HG02981 (cell line): ENCODE data around the gene BTK.

Experiments
- ATAC-seq: cut with Tn5 transposase; IDR thresholded peaks from one replicate; pipeline ENCODE4 v1.9.1; 2021; ENCODE audit warnings: mild to moderate bottlenecking, moderate library complexity; ENCODE audit not compliant: unreplicated experiment

Gene BTK

DNA sequence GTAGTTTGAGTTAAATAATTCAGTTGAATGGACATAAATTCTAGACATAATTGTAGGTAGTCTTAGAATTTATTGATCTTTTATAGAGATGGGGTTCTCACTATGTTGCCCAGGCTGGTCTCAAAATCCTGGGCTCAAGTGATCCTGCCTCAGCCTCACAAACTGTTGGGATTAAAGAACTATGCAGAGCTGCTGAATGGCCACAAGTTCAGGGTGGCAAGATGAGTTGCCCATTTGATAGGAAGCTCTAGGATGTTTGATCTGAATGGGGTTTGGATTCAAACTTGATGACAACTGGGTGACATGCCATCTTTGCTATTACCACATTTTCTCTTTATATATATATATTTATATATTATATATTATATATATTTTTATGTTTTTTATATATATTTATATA lies 8.4 kb upstream of the BTK start:
- no peak for ATAC-seq

DNA sequence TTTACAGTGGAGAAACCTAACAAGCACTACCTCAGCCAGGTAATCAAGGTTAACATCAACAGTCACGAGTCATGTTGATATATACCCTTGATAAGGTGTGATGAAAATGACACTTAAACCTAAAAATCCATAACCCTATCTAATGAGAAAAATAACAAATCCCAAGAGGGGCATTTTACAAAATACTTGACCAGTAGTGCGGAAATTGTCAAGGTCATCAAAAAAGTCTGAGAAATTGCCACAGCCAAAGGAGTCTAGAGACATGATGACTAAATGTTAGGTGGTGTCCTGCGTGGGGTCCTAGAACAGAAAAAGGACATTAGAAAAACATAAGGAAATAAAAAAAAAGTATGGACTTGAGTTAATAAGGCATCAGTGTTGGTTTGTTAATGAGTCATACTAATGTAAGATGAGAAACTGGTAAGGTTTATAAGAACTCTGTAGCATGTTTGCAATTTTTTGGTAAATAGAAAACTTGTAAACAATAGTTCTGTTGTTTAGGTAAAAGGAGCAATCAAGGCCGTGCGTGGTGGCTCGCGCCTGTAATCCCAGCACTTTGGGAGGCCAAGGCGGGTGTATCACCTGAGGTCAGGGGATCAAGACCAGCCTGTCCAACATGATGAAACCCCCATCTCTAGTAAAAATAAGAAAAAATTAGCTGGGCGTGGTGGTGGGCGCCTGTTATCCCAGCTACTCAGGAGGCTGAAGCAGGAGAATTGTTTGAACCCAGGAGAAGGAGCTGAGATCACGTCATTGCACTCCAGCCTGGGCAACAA lies 7.7 kb upstream of the BTK start:
- ATAC-seq = no peak

DNA sequence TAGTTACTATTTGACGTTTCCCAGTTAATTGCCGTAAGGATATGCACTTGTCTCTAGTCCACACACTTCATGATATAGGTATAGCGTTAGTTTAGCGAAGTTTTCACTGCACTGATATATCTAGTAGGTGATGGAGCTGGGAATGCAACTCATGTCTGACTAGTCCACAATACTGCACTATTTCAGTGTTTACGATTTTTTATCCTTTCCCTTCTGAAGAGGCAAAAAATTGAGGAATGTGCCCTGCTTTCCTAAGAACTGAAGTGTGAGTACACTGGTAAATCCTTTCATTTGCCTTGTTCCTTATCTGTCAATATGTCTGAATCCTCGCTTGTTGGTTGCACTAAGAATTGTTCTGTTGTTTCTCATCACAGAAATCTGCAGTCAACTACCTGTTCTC lies 5.8 kb upstream of the BTK start:
- ATAC-seq = no peak

- ATAC-seq = peak; percentile 89
These were observed 4.9 kb upstream of the BTK start, which contains the start of gene RPL36A for GRCh38 chrX:101390664-101391525. TSS of gene RPL36A (plus strand) at chrX:101391011. CDS start at chrX:101391044, 33 bp downstream.

GRCh38 chrX:101388604-101389003 lies 2.6 kb upstream of the BTK start:
- no peak for ATAC-seq

DNA sequence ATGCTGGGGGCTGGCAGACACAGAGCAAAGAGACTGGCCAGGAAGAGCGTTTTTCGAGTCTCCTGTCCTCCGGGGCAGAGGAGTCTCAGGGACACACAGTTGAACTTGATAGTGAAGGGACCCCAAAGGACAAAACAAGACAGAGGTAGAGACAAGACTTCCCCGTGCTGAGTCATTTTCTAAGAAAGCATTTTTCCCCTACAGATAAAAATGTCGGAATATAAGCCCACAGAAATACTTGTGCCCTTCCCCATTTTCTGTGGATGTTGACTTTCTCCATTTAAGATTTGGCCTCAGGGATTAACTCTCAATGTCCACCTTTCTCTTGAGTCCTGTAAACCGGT lies 523 bp upstream of the BTK start:
- ATAC-seq = peak; percentile 2

DNA sequence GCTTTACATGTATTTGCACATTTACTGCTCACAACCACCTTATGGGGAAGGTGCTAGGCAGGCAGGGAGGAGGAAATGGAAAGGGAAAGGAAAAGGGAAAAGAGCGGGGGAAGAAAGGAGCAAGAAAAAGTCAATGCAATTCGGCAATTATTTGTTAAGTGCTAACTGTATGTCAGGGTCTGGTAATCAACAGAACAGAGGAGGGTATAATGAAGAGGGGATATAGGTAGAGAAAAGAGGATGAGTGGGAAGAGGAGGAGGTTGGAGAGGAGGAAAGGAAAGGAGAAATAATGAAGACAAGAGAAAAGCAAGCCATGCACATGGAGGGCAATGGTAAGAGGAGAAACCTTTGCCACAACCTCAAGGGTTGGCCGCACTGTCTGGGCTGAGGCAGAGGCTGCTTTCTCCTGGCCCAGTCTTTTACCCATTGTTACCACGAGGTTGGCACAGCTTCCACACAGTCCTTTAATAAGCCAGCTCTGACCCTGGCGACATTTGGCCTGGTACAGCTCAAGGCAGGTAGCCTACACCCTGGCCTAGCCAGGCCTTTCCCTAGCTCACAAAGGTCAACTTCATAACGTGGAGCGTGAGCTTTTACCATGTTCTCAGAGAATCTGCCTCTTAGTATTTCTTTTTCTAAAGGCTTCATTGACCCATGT lies 836 bp downstream of the BTK start:
- no peak for ATAC-seq

GRCh38 chrX:101383679-101384205 lies 2.2 kb downstream of the BTK start:
- peak; percentile 69 for ATAC-seq

GRCh38 chrX:101377547-101377946 lies 8.4 kb downstream of the BTK start:
- ATAC-seq = no peak

GRCh38 chrX:101370888-101371504 lies 15.0 kb downstream of the BTK start:
- ATAC-seq = peak; percentile 71

DNA sequence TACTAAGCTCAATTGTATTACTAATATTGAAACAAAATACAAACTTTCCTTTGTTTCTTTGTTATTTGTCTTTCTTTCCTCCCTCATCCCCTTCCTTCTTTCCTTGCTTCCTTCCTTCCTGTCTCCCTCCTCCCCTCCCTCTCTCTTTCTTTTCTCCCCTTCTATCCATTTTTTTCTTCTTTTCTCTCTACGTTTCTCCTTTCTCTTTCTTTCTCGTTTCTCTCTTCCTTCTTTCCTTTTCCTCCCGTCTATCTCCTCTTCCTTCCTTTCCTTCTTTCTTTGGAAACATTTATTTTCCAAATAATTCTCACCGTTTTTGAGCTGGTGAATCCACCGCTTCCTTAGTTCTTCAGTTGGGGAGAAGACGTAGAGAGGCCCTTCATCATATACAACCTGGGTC lies 16.3 kb downstream of the BTK start:
- no peak for ATAC-seq

DNA sequence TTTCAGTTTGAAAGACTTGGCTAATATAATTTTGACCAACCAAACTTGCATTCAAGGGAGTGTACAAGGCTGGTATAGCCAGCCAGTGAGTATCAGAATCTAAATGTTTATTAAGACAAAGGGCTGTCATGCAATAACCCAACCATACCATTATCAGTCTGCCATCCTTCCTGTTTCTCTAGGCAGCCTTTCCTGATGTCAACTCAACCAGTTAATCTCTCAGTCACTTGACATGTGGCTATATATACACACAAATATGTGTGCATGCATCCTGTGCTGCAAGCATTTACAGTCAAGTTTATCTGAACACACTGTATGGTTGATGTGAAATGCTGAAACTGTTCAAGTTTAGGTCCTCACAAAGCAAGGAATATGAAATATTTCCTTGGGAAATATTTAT lies 17.2 kb downstream of the BTK start:
- ATAC-seq = no peak

DNA sequence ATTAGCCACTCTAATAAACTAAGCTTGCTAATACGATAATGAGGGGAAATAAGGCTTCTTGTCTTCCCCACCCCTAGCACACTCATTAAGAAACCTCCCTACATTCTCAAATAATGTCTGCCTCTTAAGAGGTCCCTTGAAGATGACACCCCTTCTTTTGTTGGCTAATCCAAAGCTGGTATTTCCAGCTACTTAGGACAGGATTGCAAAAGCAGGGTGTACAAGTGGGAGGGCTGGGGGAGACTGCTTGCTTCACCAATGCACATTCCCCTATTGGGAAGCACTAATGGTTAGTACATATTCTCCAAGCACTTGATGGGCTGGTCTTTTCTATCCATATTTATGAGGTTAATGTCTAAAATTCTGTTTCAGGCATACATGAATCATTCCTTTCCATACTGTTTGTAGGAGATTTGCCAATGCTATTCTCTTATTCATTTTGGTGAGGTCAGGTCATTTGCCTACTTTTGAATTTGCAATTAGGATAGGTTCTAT lies 20.6 kb downstream of the BTK start:
- no peak for ATAC-seq

GRCh38 chrX:101362757-101363156 lies 23.2 kb downstream of the BTK start:
- no peak for ATAC-seq

DNA sequence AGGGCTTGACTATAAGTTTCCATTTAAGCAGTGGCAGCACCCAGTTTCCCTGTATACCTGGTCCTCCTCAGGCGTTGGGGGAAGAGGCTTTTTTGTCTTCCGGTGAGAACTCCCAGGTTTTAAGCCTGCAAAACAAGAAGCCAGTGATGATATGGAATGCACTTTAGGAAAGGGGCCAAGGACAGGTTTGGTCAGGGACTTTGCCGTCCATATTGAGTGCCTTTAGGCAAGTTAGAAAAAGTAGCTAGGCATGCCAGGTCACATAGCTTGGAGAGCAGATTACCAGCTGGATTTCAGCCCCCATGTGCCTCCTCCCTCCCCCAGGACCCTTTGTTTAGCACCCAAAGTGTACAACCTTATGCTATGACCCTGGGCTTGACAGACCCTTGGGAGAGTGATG lies 23.9 kb downstream of the BTK start:
- no peak for ATAC-seq

DNA sequence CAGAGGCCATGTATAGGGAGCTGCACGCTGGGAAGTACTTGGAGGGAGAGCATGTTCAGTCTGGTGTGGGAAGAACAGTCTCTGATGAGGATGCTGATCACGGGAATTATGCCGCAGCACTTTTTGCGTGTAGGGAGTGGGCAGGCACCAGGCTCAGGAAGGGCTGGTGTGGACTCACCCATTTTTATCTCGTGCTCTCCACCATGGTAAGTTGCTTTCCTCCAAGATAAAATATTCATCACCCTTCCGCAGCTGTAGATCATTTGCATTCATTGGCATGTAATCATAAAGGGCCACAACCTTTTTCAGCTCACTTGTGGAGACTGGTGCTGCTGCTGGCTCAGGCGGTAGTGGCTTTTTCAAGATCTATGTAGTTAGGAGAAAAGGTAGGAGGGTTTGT lies 25.6 kb downstream of the BTK start:
- no peak for ATAC-seq

GRCh38 chrX:101359966-101360365 lies 26.0 kb downstream of the BTK start:
- ATAC-seq = no peak

DNA sequence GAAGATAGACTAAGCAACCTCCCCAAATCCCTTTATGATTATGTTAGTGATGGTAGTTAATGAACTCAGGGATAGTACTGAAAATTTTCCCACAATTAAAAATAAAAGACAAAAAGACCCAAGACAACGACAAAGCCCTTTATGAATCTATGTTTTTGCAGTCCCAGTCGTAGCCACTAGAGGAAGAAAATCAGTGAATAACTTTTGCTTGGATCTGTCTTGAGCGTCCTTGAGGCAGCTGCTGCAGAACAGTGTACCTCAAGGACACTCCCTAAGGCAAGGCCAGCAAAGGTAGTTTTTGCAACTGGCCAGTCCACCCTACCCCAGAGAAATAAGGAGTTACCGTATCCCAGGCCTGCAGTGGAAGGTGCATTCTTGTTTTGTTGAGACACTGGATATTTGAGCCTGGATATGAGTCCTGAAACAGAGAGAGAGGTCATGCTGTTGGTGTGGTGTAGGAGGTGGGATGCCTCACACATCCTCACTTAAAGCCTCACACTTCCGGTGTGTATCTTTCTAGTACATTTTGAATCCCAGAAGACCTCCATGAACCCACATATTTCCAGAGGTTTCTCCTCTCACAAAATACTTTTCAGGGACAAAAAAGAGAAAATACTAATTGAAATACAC lies 28.7 kb downstream of the BTK start:
- no peak for ATAC-seq

DNA sequence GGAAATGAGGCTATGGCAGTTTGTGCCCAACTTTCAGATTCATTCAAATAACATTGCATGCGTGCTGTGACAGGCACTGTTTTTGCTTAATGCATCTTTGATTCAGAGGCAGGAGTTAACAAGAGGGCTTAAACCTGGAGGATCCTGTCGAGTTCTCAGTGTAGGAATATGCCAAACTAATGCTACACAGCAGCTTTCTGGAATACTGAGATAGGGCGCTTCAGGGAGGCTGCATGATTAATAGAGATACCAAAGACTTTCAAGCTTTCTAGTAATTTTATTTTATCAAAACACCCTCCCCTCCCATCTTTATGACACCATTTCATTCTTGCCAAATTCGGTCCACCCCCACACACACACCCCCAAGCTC lies 36.8 kb downstream of the BTK start:
- ATAC-seq = no peak

- peak; percentile 99 for ATAC-seq
These were observed 37.4 kb downstream of the BTK start, which contains the start of gene TIMM8A for GRCh38 chrX:101348452-101349192. TSS of gene TIMM8A (minus strand) at chrX:101348742. CDS start at chrX:101348664, 78 bp downstream.
